ENCODE data around the gene HEG1.

- TF ChIP-seq, protein P1, sequence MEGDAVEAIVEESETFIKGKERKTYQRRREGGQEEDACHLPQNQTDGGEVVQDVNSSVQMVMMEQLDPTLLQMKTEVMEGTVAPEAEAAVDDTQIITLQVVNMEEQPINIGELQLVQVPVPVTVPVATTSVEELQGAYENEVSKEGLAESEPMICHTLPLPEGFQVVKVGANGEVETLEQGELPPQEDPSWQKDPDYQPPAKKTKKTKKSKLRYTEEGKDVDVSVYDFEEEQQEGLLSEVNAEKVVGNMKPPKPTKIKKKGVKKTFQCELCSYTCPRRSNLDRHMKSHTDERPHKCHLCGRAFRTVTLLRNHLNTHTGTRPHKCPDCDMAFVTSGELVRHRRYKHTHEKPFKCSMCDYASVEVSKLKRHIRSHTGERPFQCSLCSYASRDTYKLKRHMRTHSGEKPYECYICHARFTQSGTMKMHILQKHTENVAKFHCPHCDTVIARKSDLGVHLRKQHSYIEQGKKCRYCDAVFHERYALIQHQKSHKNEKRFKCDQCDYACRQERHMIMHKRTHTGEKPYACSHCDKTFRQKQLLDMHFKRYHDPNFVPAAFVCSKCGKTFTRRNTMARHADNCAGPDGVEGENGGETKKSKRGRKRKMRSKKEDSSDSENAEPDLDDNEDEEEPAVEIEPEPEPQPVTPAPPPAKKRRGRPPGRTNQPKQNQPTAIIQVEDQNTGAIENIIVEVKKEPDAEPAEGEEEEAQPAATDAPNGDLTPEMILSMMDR (IDR thresholded peaks at IDR 0.05), result no peak
- TF ChIP-seq POLR2AphosphoS5 (IDR thresholded peaks at IDR 0.05), result no peak
- TF ChIP-seq POLR2A (IDR thresholded peaks at IDR 0.05), result no peak
- TF ChIP-seq EP300 (IDR thresholded peaks at IDR 0.05), result no peak
These were observed 42.7 kb downstream of the HEG1 start for GRCh38 chr3:125013095-125013494.

Data from gastroesophageal sphincter (tissue), 3 donors.